Measurements from ENCODE around the gene CYP1B1.

DNA sequence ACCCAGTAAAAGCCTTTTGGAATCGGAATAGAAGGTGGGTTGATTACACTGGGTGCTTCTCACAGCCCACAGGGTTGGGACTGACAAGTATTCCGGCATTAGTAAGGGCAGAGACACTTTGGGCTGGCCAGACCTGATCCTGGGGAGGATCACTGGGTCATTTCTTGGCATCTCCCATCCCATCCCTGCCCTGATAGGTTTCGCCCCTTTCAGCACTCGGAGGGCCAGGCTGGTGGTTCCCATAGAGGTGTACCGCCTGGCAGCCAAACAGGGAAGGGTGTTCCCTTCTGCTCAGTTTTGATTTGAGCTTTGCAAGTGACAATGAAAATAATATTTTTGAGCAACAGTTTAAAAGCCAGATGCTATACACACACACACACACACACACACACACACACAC lies 37.3 kb downstream of the CYP1B1 start:
- TF ChIP-seq, protein P1, sequence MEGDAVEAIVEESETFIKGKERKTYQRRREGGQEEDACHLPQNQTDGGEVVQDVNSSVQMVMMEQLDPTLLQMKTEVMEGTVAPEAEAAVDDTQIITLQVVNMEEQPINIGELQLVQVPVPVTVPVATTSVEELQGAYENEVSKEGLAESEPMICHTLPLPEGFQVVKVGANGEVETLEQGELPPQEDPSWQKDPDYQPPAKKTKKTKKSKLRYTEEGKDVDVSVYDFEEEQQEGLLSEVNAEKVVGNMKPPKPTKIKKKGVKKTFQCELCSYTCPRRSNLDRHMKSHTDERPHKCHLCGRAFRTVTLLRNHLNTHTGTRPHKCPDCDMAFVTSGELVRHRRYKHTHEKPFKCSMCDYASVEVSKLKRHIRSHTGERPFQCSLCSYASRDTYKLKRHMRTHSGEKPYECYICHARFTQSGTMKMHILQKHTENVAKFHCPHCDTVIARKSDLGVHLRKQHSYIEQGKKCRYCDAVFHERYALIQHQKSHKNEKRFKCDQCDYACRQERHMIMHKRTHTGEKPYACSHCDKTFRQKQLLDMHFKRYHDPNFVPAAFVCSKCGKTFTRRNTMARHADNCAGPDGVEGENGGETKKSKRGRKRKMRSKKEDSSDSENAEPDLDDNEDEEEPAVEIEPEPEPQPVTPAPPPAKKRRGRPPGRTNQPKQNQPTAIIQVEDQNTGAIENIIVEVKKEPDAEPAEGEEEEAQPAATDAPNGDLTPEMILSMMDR (IDR thresholded peaks at IDR 0.05) = no peak
- TF ChIP-seq POLR2A (IDR thresholded peaks at IDR 0.05) (no peak), POLR2AphosphoS5 (IDR thresholded peaks at IDR 0.05) (no peak)

Measured in stomach (tissue), 4 donors.